ENCODE results near the gene PRKAG2. TPM values are rescaled to one million over a fixed set of nuclear protein-coding genes. Genes with fewer than 3 reads are reported as not detected.

Gene PRKAG2
- total RNA-seq, 2 donors from 2014 or later: 38.3 to 78.5 TPM

- DNase-seq (ENCODE audit: low spot score) (no peak), ATAC-seq (ENCODE audit: insufficient number of reproducible peaks, low FRiP score, low read depth) (no peak)
- Histone ChIP-seq H3K4me3 (no peak overlapping the region), H3K4me1 (ENCODE audit: control insufficient read depth in 1 of 2, low read depth in 2 of 2) (peaks cover 3 to 59% of the 10 kb centered on the region in 2 donors), H3K27ac (no peak overlapping the region), H3K36me3 (no peaks in the 10 kb centered on the region), H3K9me3 (no peaks in the 10 kb centered on the region), H3K27me3 (replicated peaks; ENCODE audit: insufficient read depth) (no peaks in the 10 kb centered on the region)
- TF ChIP-seq CTCF (IDR thresholded peaks at IDR 0.05): no peak
Measured at GRCh38 chr7:151678227-151678604, 198.7 kb downstream of the PRKAG2 start.

- DNase-seq (ENCODE audit: low spot score): no peak
- H3K4me1 ChIP-seq (ENCODE audit: control insufficient read depth in 1 of 2, low read depth in 2 of 2): peaks cover 3 to 54% of the 10 kb centered on the region in 2 donors
Measured at GRCh38 chr7:151677581-151678226, 199.2 kb downstream of the PRKAG2 start.

GRCh38 chr7:151676759-151677158 lies 200.2 kb downstream of the PRKAG2 start:
- Histone ChIP-seq H3K36me3 (no peaks in the 10 kb centered on the region), H3K4me1 (ENCODE audit: control insufficient read depth in 1 of 2, low read depth in 2 of 2) (peaks cover 3 to 51% of the 10 kb centered on the region in 2 donors), H3K27ac (no peak overlapping the region), H3K27me3 (replicated peaks; ENCODE audit: insufficient read depth) (no peaks in the 10 kb centered on the region), H3K9me3 (no peaks in the 10 kb centered on the region), H3K4me3 (no peak overlapping the region)
- DNase-seq (ENCODE audit: low spot score) (no peak), ATAC-seq (ENCODE audit: insufficient number of reproducible peaks, low FRiP score, low read depth) (no peak)
- TF ChIP-seq CTCF (IDR thresholded peaks at IDR 0.05): no peak

More at GRCh38 chr7:151677581-151678226, 199.2 kb downstream of the PRKAG2 start:
- ATAC-seq (ENCODE audit: insufficient number of reproducible peaks, low FRiP score, low read depth): no peak
- Histone ChIP-seq H3K9me3 (no peaks in the 10 kb centered on the region), H3K27ac (no peak overlapping the region), H3K36me3 (no peaks in the 10 kb centered on the region), H3K27me3 (replicated peaks; ENCODE audit: insufficient read depth) (no peaks in the 10 kb centered on the region), H3K4me3 (no peak overlapping the region)
- TF ChIP-seq CTCF (IDR thresholded peaks at IDR 0.05): no peak

- no peak for TF ChIP-seq CTCF (IDR thresholded peaks at IDR 0.05)
- no peaks in the 10 kb centered on the region for H3K36me3 ChIP-seq
- no peak for DNase-seq (ENCODE audit: low spot score)
- H3K4me3 ChIP-seq: no peak overlapping the region
- no peak for ATAC-seq (ENCODE audit: insufficient number of reproducible peaks, low FRiP score, low read depth)
- no peaks in the 10 kb centered on the region for H3K9me3 ChIP-seq
- no peak overlapping the region for H3K27ac ChIP-seq
- H3K4me1 ChIP-seq (ENCODE audit: control insufficient read depth in 1 of 2, low read depth in 2 of 2): peaks cover 3 to 39% of the 10 kb centered on the region in 2 donors
- H3K27me3 ChIP-seq (replicated peaks; ENCODE audit: insufficient read depth): no peaks in the 10 kb centered on the region
Measured at GRCh38 chr7:151675196-151675920, 201.6 kb downstream of the PRKAG2 start.

- Histone ChIP-seq H3K27ac (no peak overlapping the region), H3K36me3 (no peaks in the 10 kb centered on the region), H3K4me1 (ENCODE audit: control insufficient read depth in 1 of 2, low read depth in 2 of 2) (peaks cover 3 to 30% of the 10 kb centered on the region in 2 donors), H3K9me3 (no peaks in the 10 kb centered on the region), H3K27me3 (replicated peaks; ENCODE audit: insufficient read depth) (no peaks in the 10 kb centered on the region), H3K4me3 (no peak overlapping the region)
- DNase-seq (ENCODE audit: low spot score) (no peak), ATAC-seq (ENCODE audit: insufficient number of reproducible peaks, low FRiP score, low read depth) (no peak)
- TF ChIP-seq CTCF (IDR thresholded peaks at IDR 0.05): no peak
Measured at GRCh38 chr7:151674161-151674920, 202.6 kb downstream of the PRKAG2 start.
